Prostate gland (tissue), 2 donors: Measurements from ENCODE around the gene EDAR. TPM values are rescaled to one million over a fixed set of nuclear protein-coding genes. Genes with fewer than 3 reads are reported as not detected.

Experiments
- DNase-seq: peaks from one replicate; pipeline ENCODE4 v3.0.0-alpha.2; 2019; ENCODE audit warnings: low spot score
- H3K27ac ChIP-seq, 2 donors: fragments of 200-600 bp; sonication (generic); 2 replicates each; pipeline ENCODE4 v1.5.1; 2017 to 2019
- H3K27me3 ChIP-seq: fragments of 200-600 bp; sonication (generic); replicated peaks from 2 replicates; pipeline ENCODE4 v1.5.1; 2019; ENCODE audit not compliant: insufficient read depth
- H3K36me3 ChIP-seq, 2 donors: fragments of 200-600 bp; sonication (generic); 1 replicate in 1 of 2; 2 replicates in 1 of 2; pipeline versions ENCODE4 v1.5.1 to v1.8.1; 2017 to 2019
- H3K4me1 ChIP-seq: fragments of 200-600 bp; sonication (generic); replicated peaks from 2 replicates; pipeline ENCODE4 v1.5.1; 2019
- H3K4me3 ChIP-seq, 2 donors: fragments of 200-600 bp; sonication (generic); 2 replicates each; pipeline ENCODE4 v1.5.1; 2017 to 2019
- H3K9me3 ChIP-seq: fragments of 200-600 bp; sonication (generic); 2 replicates; pipeline ENCODE4 v1.5.1; 2017
- CTCF ChIP-seq, 4 experiments: fragments of 200-600 bp in 2 of 4; fragments of 450-650 bp in 2 of 4; sonication (generic) in 2 of 4; IDR thresholded peaks; 1 replicate in 3 of 4; 2 replicates in 1 of 4; pipeline ENCODE4 v1.5.1; 2016 to 2019; ENCODE audit warnings: antibody characterized with exemption in 4 of 4, mild to moderate bottlenecking in 2 of 4, moderate library complexity in 2 of 4
- POLR2A ChIP-seq: fragments of 450-650 bp; IDR thresholded peaks from one replicate; pipeline ENCODE4 v1.6.1; 2016; ENCODE audit warnings: antibody characterized with exemption, mild to moderate bottlenecking
- POLR2AphosphoS5 ChIP-seq: sonication (generic); formaldehyde crosslinking; IDR thresholded peaks from one replicate; pipeline ENCODE4 v1.6.1; 2017; ENCODE audit warnings: antibody characterized with exemption
- WGBS: methylation state at CpG from one replicate; pipeline ENCODE4 v1.1.5; 2018; 5-methylcytosine and 5-hydroxymethylcytosine counted together
- intact Hi-C: fragments of 100-400 bp; cut with DNase I; formaldehyde crosslinking; loops from one replicate; pipeline ENCODE4 v1.14.2; 2022
- total RNA-seq, 2 donors: library from RNA; depleted of rRNA; stranded (reverse); fragments of >200 nt; gene quantifications; one replicate each; pipeline ENCODE4 v1.1.0, GENCODE V29; 2016

The EDAR gene
- total RNA-seq, 2 donors from 2014 or later = 0.46 to 0.68 TPM

GRCh38 chr2:109030870-109031475 lies 42.0 kb upstream of the EDAR start:
- H3K36me3 ChIP-seq = no peaks in the 10 kb centered on the region
- intact Hi-C loops = no loop called here
- H3K9me3 ChIP-seq = no peaks in the 10 kb centered on the region
- no peak for DNase-seq
- H3K27me3 ChIP-seq = no peaks in the 10 kb centered on the region
- TF ChIP-seq CTCF (IDR thresholded peaks at IDR 0.05) (no peak), POLR2AphosphoS5 (no peak)
- H3K27ac ChIP-seq = no peak overlapping the region
- 67% methylated on average over 14 of the region's 14 CpGs for WGBS
- peaks cover 6% of the 10 kb centered on the region for H3K4me1 ChIP-seq
- peak overlapping the region in 1 of 2 donors; percentile 36 for H3K4me3 ChIP-seq

- Histone ChIP-seq H3K27ac (no peak overlapping the region), H3K4me3 (no peak overlapping the region), H3K4me1 (peaks cover 6% of the 10 kb centered on the region), H3K36me3 (no peaks in the 10 kb centered on the region), H3K27me3 (no peaks in the 10 kb centered on the region), H3K9me3 (no peaks in the 10 kb centered on the region)
- intact Hi-C loops = no loop called here
- TF ChIP-seq CTCF (IDR thresholded peaks at IDR 0.05) (no peak), POLR2AphosphoS5 (no peak), POLR2A (no peak)
- DNase-seq = no peak
- WGBS = 63% methylated on average over 6 of the region's 6 CpGs
These were observed 40.6 kb upstream of the EDAR start for GRCh38 chr2:109029490-109030201.

- no peak for TF ChIP-seq POLR2A
- no peak for TF ChIP-seq POLR2AphosphoS5
- TF ChIP-seq CTCF (IDR thresholded peaks at IDR 0.05) = no peak
- 76% methylated on average over 5 of the region's 5 CpGs for WGBS
These were observed 39.9 kb upstream of the EDAR start for GRCh38 chr2:109028738-109029489.

GRCh38 chr2:109028277-109028676 lies 39.3 kb upstream of the EDAR start:
- Histone ChIP-seq H3K4me3 (no peak overlapping the region), H3K9me3 (no peaks in the 10 kb centered on the region), H3K36me3 (no peaks in the 10 kb centered on the region), H3K27me3 (no peaks in the 10 kb centered on the region), H3K27ac (no peak overlapping the region), H3K4me1 (peaks cover 6% of the 10 kb centered on the region)
- intact Hi-C loops = no loop called here
- TF ChIP-seq POLR2AphosphoS5 = no peak
- TF ChIP-seq POLR2A = no peak
- no peak for TF ChIP-seq CTCF (IDR thresholded peaks at IDR 0.05)
- no peak for DNase-seq
- 93% methylated on average over 6 of the region's 6 CpGs for WGBS

More at GRCh38 chr2:109028738-109029489, 39.9 kb upstream of the EDAR start:
- intact Hi-C loops = no loop called here
- Histone ChIP-seq H3K27me3 (no peaks in the 10 kb centered on the region), H3K36me3 (no peaks in the 10 kb centered on the region), H3K9me3 (no peaks in the 10 kb centered on the region), H3K4me3 (no peak overlapping the region), H3K4me1 (peaks cover 6% of the 10 kb centered on the region), H3K27ac (no peak overlapping the region)
- no peak for DNase-seq
